ENCODE data around the gene KCNG1.

KCNG1 gene

GRCh38 chr20:50959543-50960126 lies 63.3 kb downstream of the KCNG1 start:
- H3K4me3 ChIP-seq (ENCODE audit: low read depth, low read length) = peak overlapping the region; percentile 96
- TF ChIP-seq CTCF (IDR thresholded peaks at IDR 0.05; ENCODE audit: low read depth, low read length) = no peak

- H3K4me3 ChIP-seq (ENCODE audit: low read depth, low read length) = peak within 1 kb of the TSS; percentile 96
- TF ChIP-seq CTCF (IDR thresholded peaks at IDR 0.05; ENCODE audit: low read depth, low read length) = no peak
Measured at GRCh38 chr20:50958615-50959542, 64.0 kb downstream of the KCNG1 start, which contains the start of gene MOCS3. TSS of gene MOCS3 (plus strand) at chr20:50958818. CDS start at chr20:50958843, 25 bp downstream.

GRCh38 chr20:50957798-50958614 lies 64.9 kb downstream of the KCNG1 start, which contains the start of gene DPM1:
TSS of gene DPM1 (minus strand) at chr20:50958532. CDS start at chr20:50958523, 9 bp downstream.
- H3K4me3 ChIP-seq (ENCODE audit: low read depth, low read length) = peak within 1 kb of the TSS; percentile 96
- no peak for TF ChIP-seq CTCF (IDR thresholded peaks at IDR 0.05; ENCODE audit: low read depth, low read length)

- H3K4me3 ChIP-seq (ENCODE audit: low read depth, low read length) = peak overlapping the region; percentile 96
- TF ChIP-seq CTCF (IDR thresholded peaks at IDR 0.05; ENCODE audit: low read depth, low read length) = no peak
Measured at GRCh38 chr20:50957276-50957675, 65.6 kb downstream of the KCNG1 start.

DNA sequence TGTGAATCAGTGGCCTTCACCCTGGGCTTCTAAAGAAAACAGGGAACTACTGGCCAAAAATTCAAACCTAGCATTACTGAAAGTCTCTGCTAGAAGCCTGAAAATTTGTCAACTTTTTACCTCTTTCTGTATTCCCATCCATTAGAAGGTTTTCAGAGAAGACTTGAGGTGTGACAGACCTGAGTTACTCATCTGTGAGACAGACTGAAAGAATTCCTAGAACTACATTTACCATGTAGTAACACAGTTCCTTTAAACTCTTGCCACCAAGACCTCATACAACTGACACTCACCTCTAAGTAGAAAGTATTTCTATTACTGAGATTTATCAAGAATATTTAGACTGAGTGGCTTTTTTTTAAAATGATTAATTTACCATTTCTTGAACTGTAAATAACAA lies 69.1 kb downstream of the KCNG1 start:
- TF ChIP-seq CTCF (IDR thresholded peaks at IDR 0.05; ENCODE audit: low read depth, low read length) = no peak
- H3K4me3 ChIP-seq (ENCODE audit: low read depth, low read length) = no peak overlapping the region

Data from WI38 (cell line).